GM06990 (cell line): ENCODE data around the gene AMHR2.

Experiments used
- DNase-seq: peaks from one replicate; pipeline ENCODE4 v3.0.0-alpha.2; 2011; ENCODE audit not compliant: insufficient read length; ENCODE audit errors: extremely low read depth
- H3K27me3 ChIP-seq: replicated peaks from 2 replicates; pipeline ENCODE4 v1.6.0; 2011; ENCODE audit warnings: low read length; ENCODE audit not compliant: control insufficient read depth, insufficient read depth
- H3K36me3 ChIP-seq: 2 replicates; pipeline ENCODE4 v1.5.1; 2011; ENCODE audit warnings: low read length; ENCODE audit not compliant: control insufficient read depth, insufficient read depth
- H3K4me3 ChIP-seq: replicated peaks from 2 replicates; pipeline ENCODE4 v1.5.1; 2011; ENCODE audit warnings: low read depth, mild to moderate bottlenecking, control low read depth, low read length
- CTCF ChIP-seq: IDR thresholded peaks from 2 replicates; pipeline ENCODE4 v1.5.1; 2011; ENCODE audit warnings: low read length, control low read depth, mild to moderate bottlenecking, inconsistent platforms; ENCODE audit not compliant: insufficient read depth, poor library complexity, severe bottlenecking

AMHR2 gene

GRCh38 chr12:53450936-53451335 is 27.3 kb downstream of the AMHR2 start:
- no peak for DNase-seq
- TF ChIP-seq CTCF = no peak
- Histone ChIP-seq H3K36me3 (peaks cover 13% of the 10 kb centered on the region), H3K27me3 (no peaks in the 10 kb centered on the region), H3K4me3 (no peak overlapping the region)

- Histone ChIP-seq H3K36me3 (peaks cover 17% of the 10 kb centered on the region), H3K4me3 (peak within 1 kb of the TSS; percentile 90), H3K27me3 (no peaks in the 10 kb centered on the region)
- TF ChIP-seq CTCF = peak; percentile 95
- peak; percentile 99 for DNase-seq
These were observed 28.1 kb downstream of the AMHR2 start, which contains the start of gene PCBP2 for GRCh38 chr12:53451661-53452158. Gene PCBP2 (plus strand): TSS chr12:53452102. CDS start chr12:53454801, 2,699 bp downstream.

GRCh38 chr12:53452159-53453077 is 28.8 kb downstream of the AMHR2 start:
- Histone ChIP-seq H3K4me3 (peak overlapping the region; percentile 90), H3K27me3 (no peaks in the 10 kb centered on the region), H3K36me3 (peaks cover 21% of the 10 kb centered on the region)
- peak; percentile 65 for TF ChIP-seq CTCF
- DNase-seq = peak; percentile 88

GRCh38 chr12:53453953-53454640 is 30.4 kb downstream of the AMHR2 start:
- no peak for DNase-seq
- TF ChIP-seq CTCF = no peak
- Histone ChIP-seq H3K4me3 (peak overlapping the region; percentile 90), H3K36me3 (peaks cover 26% of the 10 kb centered on the region), H3K27me3 (no peaks in the 10 kb centered on the region)

GRCh38 chr12:53454707-53455106 is 31.1 kb downstream of the AMHR2 start:
- H3K4me3 ChIP-seq = no peak overlapping the region
- TF ChIP-seq CTCF = no peak
- H3K36me3 ChIP-seq = peaks cover 29% of the 10 kb centered on the region
- H3K27me3 ChIP-seq = no peaks in the 10 kb centered on the region
- DNase-seq = no peak
